GM19372 (cell line): ENCODE results near the gene VLDLR.
A peak's percentile ranks its signal among the peaks of the same experiment; 100 is the strongest.

Experiments used
- ATAC-seq: cut with Tn5 transposase; IDR thresholded peaks from one replicate; pipeline ENCODE4 v1.9.1; 2021; ENCODE audit warnings: mild to moderate bottlenecking, low read depth, moderate library complexity; ENCODE audit not compliant: unreplicated experiment

Gene VLDLR

GRCh38 chr9:2621722-2622460 is at the start of gene VLDLR:
Gene VLDLR, plus strand, starts transcription at chr9:2621787. Its CDS starts 403 bp downstream, at chr9:2622190.
- peak; percentile 39 for ATAC-seq

DNA sequence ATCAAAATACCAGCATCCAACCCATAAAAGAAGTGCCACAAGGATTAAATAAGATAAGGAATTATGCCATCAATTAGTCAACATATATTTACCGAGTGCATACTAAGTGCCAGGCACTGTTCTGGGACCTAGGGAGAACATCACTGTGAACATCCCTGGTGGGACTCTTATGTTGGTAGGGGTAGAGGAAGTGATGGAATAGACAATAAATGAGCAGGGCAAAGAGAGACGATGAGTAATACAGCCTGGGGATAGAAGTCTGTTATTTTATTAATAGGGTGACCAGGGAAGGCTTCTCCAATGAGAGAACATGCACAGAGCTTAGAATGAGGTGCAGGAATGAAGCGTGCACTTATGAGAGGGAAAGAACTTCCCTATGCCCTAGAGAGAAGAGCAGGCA is 47.4 kb upstream of the VLDLR start:
- ATAC-seq: no peak

GRCh38 chr9:2576631-2577030 is 45.0 kb upstream of the VLDLR start:
- no peak for ATAC-seq

DNA sequence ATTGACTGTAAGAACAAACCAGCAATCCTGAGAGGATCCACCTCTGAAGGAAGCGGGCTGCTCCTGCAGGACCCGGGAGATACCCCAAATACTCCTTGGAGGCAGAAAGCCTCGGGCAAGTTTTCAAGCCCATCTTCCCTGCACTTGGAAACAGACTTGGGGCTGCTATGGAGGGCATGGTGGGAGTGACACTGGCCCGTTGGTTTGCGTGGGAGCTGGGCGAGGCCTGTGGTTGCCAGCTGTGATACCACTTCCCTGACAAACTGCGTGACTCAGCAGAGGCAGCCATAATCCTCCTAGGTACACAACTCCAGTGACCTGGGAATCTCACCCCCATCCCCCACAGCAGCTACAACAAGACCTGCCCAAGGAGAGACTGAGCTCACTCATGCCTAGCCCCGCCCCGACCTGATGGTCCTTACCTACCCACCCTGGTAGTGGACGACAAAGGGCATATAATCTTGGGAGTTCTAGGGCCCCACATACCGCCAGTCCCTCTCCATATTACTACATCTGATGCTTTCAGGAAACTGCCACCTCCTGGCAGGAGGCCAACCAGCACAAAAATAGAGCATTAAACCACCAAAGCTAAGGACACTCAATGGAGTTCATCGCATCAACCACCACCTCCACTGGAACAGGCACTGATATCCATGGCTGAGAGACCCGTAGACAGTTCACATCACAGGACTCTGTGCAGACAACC is 38.1 kb upstream of the VLDLR start:
- no peak for ATAC-seq

DNA sequence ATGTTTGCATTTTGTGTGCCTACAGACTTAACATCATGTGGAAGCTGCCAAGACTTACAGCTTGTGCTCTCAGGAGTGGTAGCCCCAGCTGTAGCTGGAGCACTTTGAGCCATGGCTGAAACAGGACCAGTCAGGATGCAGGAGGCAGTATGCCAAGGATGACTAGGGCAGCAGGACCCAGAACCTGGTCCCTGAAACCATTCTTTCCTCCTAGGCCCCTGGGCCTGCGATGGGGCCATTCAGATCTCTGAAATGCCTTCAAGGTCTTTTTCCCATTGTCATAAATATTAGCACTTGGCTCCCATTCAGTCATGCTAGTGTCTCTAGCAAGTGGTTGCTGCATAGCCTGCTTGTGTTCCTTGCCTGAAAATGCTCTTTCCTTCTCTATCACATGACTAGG is 29.6 kb upstream of the VLDLR start:
- no peak for ATAC-seq

DNA sequence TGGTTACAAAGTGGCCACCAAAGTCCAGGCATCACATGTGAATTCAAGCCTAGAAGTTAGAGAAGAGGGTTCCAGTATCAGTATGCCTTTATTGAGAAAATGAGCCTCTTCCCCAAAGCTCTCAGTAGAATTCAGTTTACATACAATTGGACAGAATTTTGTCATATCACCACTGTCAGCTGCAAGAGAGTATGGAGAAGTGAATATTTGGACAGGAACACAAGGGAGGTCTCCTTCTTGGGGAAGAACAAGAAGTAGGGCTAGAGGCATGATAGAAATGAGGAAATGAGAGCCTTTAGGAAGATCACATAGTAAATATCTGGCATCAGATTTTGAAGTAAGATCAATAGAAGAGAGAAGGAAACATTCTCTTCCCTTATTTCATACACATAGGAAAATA is 27.8 kb upstream of the VLDLR start:
- no peak for ATAC-seq

DNA sequence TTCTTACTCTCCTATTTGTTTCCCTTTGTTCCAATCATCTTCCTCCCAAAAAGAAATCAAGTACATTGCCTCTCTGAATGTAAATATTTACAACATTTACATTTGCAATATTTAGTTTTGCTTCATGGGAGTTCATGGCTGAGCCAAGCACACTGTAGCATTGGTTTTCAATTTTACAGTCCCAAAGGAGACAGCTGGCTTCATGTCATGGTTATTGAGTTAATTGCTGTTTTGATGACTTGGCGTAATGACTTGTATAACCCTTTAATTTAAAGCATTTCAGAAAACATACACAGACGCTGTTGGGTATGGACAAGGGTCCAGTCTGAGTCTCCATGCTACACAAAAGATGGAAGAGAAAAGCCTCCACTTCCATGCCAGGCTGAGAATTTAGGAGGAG is 25.6 kb upstream of the VLDLR start:
- no peak for ATAC-seq

- no peak for ATAC-seq
Measured at GRCh38 chr9:2597483-2597882, 24.1 kb upstream of the VLDLR start.

GRCh38 chr9:2599896-2600295 is 21.7 kb upstream of the VLDLR start:
- no peak for ATAC-seq

GRCh38 chr9:2600307-2600706 is 21.3 kb upstream of the VLDLR start:
- no peak for ATAC-seq

GRCh38 chr9:2601785-2602378 is 19.7 kb upstream of the VLDLR start:
- ATAC-seq: no peak

DNA sequence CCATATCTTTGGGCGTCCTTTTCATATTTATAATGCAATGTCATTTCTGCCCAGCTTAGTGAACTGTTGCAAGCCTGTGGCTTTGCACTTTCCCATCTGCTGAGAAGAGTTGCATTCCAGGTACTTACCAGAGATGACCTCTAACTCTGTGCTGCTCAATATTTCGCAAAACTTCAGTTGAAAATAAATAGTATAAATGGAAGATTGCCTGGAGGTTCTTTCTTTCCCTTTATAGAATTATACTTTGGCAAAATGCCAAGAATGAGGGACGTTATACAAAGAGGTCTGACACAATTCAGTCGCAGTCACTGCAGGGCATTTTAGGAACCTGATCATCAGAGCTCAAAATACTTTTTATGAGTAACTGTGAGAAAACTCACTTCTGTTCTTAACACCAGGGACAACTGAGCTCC is 18.9 kb upstream of the VLDLR start:
- no peak for ATAC-seq

- ATAC-seq: no peak
Measured at GRCh38 chr9:2603621-2604020, 18.0 kb upstream of the VLDLR start.

GRCh38 chr9:2605246-2605645 is 16.3 kb upstream of the VLDLR start:
- no peak for ATAC-seq

- ATAC-seq: no peak
Measured at GRCh38 chr9:2608276-2608675, 13.3 kb upstream of the VLDLR start.

DNA sequence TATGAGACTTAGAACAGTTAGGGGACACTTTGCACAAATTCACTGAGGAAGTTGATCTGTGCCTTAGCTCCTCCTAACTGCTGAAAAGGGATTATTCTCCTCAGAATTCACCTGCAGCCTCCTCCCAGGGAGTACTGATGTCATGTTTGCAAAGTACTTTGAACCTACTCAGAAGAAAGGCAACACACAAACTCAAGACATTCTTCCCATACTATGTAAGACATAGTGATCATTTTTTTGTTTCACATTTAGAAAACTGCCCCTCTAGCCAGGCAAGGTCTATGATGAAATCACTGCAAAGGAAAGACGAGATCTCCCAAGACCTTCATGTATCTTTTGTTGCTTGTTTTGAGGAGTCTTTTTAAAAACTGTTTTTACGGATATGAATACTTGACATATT is 10.6 kb upstream of the VLDLR start:
- ATAC-seq: no peak

GRCh38 chr9:2611961-2612360 is 9.6 kb upstream of the VLDLR start:
- ATAC-seq: no peak

DNA sequence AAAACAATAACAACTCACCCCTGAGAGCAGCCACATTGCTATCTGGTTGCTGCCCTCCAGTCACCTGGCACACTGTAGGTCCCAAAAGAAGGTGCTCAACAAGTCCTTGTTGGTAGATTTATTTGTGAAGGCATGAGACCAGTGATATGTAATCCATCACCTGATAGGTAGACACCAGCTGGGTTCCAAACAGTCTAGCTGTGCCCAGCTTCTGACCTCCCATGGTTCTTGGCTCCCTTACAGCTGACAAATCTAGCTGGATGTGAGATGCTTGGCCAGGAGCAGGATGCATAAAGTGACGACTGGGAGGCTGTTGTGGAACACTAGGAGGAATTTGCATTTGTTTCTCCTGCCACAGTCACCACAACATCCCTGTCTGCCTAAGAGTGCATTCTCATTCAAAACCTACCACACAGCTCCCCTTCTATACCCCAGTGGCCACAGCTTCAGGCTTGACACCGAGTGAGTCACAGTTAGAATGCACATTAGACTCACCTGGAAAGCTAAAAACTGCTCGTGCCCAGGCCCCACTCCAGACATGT is 7.8 kb upstream of the VLDLR start:
- ATAC-seq: no peak

GRCh38 chr9:2615497-2615896 is 6.1 kb upstream of the VLDLR start:
- ATAC-seq: no peak

DNA sequence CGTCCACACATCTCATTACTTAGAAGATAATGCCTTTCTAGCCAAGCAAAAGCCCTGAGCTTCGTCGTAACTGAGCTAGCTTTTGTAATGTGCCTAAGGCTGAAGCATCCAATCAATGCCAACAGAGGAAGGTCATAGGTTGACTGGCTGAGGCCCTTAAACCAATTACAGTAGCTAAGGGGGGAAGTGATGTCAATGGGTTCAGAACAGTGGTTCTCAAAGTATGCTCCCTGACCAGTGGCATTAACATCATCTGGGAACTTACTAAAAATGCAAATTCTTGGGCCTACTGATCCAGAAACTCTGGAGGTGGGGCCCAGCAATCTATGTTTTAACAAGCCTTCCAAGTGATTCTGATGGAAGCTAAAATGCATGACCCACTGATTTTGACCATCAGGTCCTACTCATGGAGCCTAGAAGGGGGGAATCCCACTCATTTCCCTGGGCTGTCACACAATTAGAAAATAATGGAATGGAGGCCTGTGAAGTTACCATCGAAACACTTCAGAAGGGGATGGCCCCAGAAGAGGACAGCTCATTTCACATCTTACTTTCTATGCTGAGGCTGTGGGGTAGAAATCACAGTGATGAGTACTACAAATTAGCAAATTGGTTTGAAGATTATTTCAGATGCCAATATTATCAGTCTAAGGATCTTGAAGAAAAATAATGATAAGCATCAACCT is 4.8 kb upstream of the VLDLR start:
- ATAC-seq: no peak

GRCh38 chr9:2618289-2618688 is 3.3 kb upstream of the VLDLR start:
- ATAC-seq: no peak
